ENCODE results near the gene TRIAP1. TPM values are rescaled to one million over a fixed set of nuclear protein-coding genes. Genes with fewer than 3 reads are reported as not detected.

The TRIAP1 gene
- total RNA-seq, 1 donor from 2014 or later, result 21.1 TPM

DNA sequence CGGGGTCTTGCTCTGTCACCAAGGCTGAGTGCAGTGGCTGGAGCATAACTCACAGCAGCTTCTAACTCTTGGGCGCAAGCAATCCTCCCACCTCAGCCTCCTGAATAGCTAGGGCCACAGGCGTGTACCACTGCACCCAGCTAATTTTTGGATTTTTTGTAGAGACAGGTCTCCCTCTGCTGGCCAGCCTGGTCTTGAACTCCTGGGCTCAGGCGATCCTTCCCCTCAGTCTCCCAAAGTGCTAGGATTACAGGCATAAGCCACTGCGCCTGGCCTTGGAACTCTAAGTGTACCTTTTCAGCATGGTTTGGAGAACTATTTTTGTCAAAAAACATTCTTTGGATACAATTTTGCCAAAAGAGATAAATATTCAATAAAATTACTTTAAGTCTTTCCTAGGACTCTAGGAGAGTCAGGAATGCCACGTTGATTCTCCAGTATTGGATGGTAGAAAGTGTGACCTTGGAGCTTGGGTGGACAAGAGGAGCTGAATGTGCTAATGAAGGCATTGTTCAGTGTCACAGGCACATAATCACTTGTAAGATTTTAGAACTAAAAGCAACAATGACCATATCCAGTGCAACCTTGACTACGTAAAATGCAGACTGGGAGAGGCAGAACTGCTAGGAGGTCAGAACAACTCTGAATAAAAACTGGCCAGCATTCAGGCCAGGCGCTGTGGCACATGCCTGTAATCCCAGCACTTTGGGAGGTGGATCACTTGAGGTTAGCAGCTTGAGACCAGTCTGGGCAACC is 20.6 kb upstream of the TRIAP1 start:
- intact Hi-C loops (cut with DNase I), result no loop called here
- H3K4me1 ChIP-seq, result peaks cover 26% of the 10 kb centered on the region
- no peak for DNase-seq
- H3K4me3 ChIP-seq, result no peak overlapping the region
- no peak overlapping the region for H3K27ac ChIP-seq
- H3K36me3 ChIP-seq, result peaks cover 50% of the 10 kb centered on the region
- no peaks in the 10 kb centered on the region for H3K27me3 ChIP-seq
- no peaks in the 10 kb centered on the region for H3K9me3 ChIP-seq
- ATAC-seq, result no peak
- TF ChIP-seq, protein P1, sequence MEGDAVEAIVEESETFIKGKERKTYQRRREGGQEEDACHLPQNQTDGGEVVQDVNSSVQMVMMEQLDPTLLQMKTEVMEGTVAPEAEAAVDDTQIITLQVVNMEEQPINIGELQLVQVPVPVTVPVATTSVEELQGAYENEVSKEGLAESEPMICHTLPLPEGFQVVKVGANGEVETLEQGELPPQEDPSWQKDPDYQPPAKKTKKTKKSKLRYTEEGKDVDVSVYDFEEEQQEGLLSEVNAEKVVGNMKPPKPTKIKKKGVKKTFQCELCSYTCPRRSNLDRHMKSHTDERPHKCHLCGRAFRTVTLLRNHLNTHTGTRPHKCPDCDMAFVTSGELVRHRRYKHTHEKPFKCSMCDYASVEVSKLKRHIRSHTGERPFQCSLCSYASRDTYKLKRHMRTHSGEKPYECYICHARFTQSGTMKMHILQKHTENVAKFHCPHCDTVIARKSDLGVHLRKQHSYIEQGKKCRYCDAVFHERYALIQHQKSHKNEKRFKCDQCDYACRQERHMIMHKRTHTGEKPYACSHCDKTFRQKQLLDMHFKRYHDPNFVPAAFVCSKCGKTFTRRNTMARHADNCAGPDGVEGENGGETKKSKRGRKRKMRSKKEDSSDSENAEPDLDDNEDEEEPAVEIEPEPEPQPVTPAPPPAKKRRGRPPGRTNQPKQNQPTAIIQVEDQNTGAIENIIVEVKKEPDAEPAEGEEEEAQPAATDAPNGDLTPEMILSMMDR (IDR thresholded peaks at IDR 0.05), result peak; percentile 36

DNA sequence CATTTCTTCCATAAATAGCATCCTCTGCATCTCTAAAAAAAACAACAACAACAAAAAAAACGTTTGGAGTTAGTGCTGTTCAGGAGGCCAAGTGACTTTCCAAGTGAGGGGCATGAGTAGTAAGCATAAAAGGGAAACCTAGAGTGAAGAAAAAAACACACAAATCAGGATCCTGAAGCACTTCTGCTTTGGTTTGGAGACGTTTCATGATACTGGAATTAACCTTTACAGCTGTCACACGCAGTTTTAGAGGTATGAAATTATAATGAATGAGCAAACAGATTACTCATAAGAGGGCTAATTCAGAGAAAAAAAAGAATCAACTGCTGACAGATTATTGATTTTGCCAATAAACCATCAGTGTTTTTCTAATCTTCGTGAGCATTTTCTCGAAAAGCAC is 19.6 kb upstream of the TRIAP1 start:
- Histone ChIP-seq H3K27me3 (no peaks in the 10 kb centered on the region), H3K4me1 (peaks cover 26% of the 10 kb centered on the region), H3K36me3 (peaks cover 60% of the 10 kb centered on the region), H3K27ac (no peak overlapping the region), H3K9me3 (no peaks in the 10 kb centered on the region), H3K4me3 (no peak overlapping the region)
- TF ChIP-seq, protein P1 (IDR thresholded peaks at IDR 0.05), result no peak
- ATAC-seq (no peak), DNase-seq (no peak)
- intact Hi-C loops (cut with DNase I), result no loop called here

DNA sequence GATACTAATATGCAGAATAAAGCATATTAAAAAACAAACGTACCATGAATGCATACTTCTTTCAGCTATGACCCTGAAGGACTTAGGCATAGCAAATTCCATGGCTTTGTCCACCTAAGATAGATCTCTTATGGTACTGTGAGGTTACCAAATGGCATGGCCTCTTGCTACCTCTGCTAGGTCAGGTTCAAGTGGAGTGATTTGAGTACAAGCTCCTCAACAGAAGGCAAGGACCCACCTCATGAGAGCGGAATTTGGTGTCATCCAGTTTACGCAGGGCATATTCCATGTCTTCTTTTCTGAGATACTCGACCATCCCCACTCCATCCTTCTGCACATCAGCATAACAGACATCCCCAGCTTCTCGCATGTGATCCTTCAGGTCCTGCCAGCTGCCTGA is 17.5 kb upstream of the TRIAP1 start:
- Histone ChIP-seq H3K27ac (no peak overlapping the region), H3K36me3 (peaks cover 80% of the 10 kb centered on the region)

GRCh38 chr12:120462099-120462640 is 16.0 kb upstream of the TRIAP1 start:
- ATAC-seq, result no peak
- H3K27me3 ChIP-seq, result no peaks in the 10 kb centered on the region
- H3K27ac ChIP-seq, result no peak overlapping the region
- intact Hi-C loops (cut with DNase I), result no loop called here
- H3K36me3 ChIP-seq, result peaks cover 90% of the 10 kb centered on the region
- peaks cover 12% of the 10 kb centered on the region for H3K4me1 ChIP-seq
- no peak overlapping the region for H3K4me3 ChIP-seq
- TF ChIP-seq, protein P1 (IDR thresholded peaks at IDR 0.05), result no peak
- no peak for DNase-seq
- H3K9me3 ChIP-seq, result no peaks in the 10 kb centered on the region

More for the DNA sequence above, 17.5 kb upstream of the TRIAP1 start:
- no peak overlapping the region for H3K4me3 ChIP-seq
- no peaks in the 10 kb centered on the region for H3K9me3 ChIP-seq
- TF ChIP-seq, protein P1 (IDR thresholded peaks at IDR 0.05), result no peak
- no peaks in the 10 kb centered on the region for H3K27me3 ChIP-seq
- ATAC-seq (no peak), DNase-seq (no peak)
- intact Hi-C loops (cut with DNase I), result no loop called here
- H3K4me1 ChIP-seq, result peaks cover 21% of the 10 kb centered on the region

DNA sequence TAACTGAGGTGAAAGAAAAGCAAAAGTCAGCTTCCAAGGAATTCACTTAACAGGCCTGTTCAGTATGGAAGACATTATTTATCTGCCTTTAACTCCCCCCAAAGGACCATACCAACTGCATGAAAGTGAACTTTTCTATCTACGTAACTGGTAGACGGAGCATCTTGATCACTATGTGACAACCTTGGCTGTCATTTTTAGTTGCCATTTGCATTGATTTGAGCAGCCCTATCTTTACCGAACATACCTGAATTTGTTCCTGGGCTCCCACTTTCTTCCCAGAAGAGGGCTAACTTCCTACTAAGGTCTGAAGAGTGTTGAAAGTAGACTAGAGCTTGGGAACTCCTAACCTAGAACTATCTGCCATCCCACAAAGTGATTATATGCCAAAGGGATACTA is 14.0 kb upstream of the TRIAP1 start:
- Histone ChIP-seq H3K9me3 (no peaks in the 10 kb centered on the region), H3K27ac (no peak overlapping the region), H3K36me3 (peaks cover 98% of the 10 kb centered on the region), H3K4me1 (no peaks in the 10 kb centered on the region), H3K4me3 (no peak overlapping the region), H3K27me3 (no peaks in the 10 kb centered on the region)
- ATAC-seq, result no peak
- TF ChIP-seq, protein P1 (IDR thresholded peaks at IDR 0.05), result no peak
- DNase-seq, result no peak
- intact Hi-C loops (cut with DNase I), result no loop called here

All from upper lobe of right lung (tissue), 1 donor.